Testis (tissue), 2 donors: ENCODE measurements around the gene OS9.

ENCODE experiments used
- CTCF ChIP-seq, 3 experiments: fragments of 450-650 bp in 2 of 3; fragments of 200-600 bp in 1 of 3; sonication (generic) in 1 of 3; IDR thresholded peaks; one replicate each; pipeline ENCODE4 v1.5.1; 2016 to 2019; ENCODE audit warnings: antibody characterized with exemption in 3 of 3, mild to moderate bottlenecking in 2 of 3, moderate library complexity in 1 of 3
- POLR2A ChIP-seq: fragments of 450-650 bp; IDR thresholded peaks from one replicate; pipeline ENCODE4 v1.6.1; 2017; ENCODE audit warnings: antibody characterized with exemption, mild to moderate bottlenecking, moderate library complexity

- TF ChIP-seq POLR2A (no peak), CTCF (IDR thresholded peaks at IDR 0.05) (no peak)
These were observed 6.1 kb upstream of the OS9 start for GRCh38 chr12:57687862-57688261.
